VCaP (cell line): ENCODE data around the gene AGRN.
A peak's percentile ranks its signal among the peaks of the same experiment; 100 is the strongest.

Experiments
- H3K27ac ChIP-seq: fragments of 450-650 bp; 2 replicates; pipeline ENCODE4 v1.5.1; 2017
- CTCF ChIP-seq: fragments of 450-650 bp; conservative IDR thresholded peaks from 2 replicates; pipeline ENCODE4 v1.5.1; 2017; ENCODE audit warnings: mild to moderate bottlenecking, moderate library complexity

AGRN gene

GRCh38 chr1:1020000-1020404 lies at the start of gene AGRN:
TSS of gene AGRN (plus strand) at chr1:1020120. CDS start at chr1:1020173, 53 bp downstream.
- no peak for TF ChIP-seq CTCF
- peak within 1 kb of the TSS; percentile 86 for H3K27ac ChIP-seq

- TF ChIP-seq CTCF, result no peak
These were observed 49.5 kb upstream of the AGRN start for GRCh38 chr1:970242-970972.

GRCh38 chr1:970973-971730 lies 48.8 kb upstream of the AGRN start:
- TF ChIP-seq CTCF, result no peak
- no peak overlapping the region for H3K27ac ChIP-seq

More at GRCh38 chr1:970242-970972, 49.5 kb upstream of the AGRN start:
- H3K27ac ChIP-seq, result no peak overlapping the region

- no peak for TF ChIP-seq CTCF
- H3K27ac ChIP-seq, result no peak overlapping the region
These were observed 48.0 kb upstream of the AGRN start for GRCh38 chr1:971751-972506.

GRCh38 chr1:972726-973458 lies 47.0 kb upstream of the AGRN start:
- no peak overlapping the region for H3K27ac ChIP-seq
- no peak for TF ChIP-seq CTCF

- TF ChIP-seq CTCF, result no peak
These were observed 46.2 kb upstream of the AGRN start for GRCh38 chr1:973459-974292.

More at GRCh38 chr1:973459-974292, 46.2 kb upstream of the AGRN start:
- H3K27ac ChIP-seq, result no peak overlapping the region
